Measurements from ENCODE around the gene CACNA2D4.

- TF ChIP-seq CTCF (IDR thresholded peaks at IDR 0.05; ENCODE audit: extremely low read depth in 1 of 2, insufficient read depth in 1 of 2, low read depth in 1 of 2, low read length in 2 of 2) (no peak), POLR2A (IDR thresholded peaks at IDR 0.05; ENCODE audit: low read depth, low read length) (no peak)
These were observed 92.9 kb downstream of the CACNA2D4 start for GRCh38 chr12:1825382-1826102.

Measured in endothelial cell of umbilical vein (primary cell).